ENCODE measurements around the gene ABCC4. TPM values are rescaled to one million over a fixed set of nuclear protein-coding genes. Genes with fewer than 3 reads are reported as not detected.
A peak's percentile ranks its signal among the peaks of the same experiment; 100 is the strongest.

ABCC4 gene
- polyA plus RNA-seq, 1 donor from 2014 or later: 5.6 TPM

DNA sequence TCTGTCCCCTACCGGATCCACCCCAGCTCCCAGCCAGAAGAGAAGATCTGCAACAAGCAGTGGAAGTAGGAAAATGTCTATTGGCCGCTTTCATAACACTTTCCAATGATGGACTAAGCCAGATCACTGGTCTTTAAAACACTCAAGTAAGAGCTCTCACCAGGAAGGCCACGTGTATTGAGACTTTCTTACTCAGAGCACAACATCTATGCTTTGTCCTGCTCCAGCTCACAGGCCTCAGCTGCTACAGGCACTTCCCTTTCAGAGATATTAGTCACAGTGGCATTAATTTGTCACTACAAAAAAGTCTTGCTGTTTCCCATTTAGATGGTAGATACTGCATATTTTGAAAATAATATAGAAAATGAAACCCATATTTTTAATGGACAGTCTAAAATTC, 164.2 kb downstream of the ABCC4 start:
- Mint-ChIP-seq H3K27ac (no peak overlapping the region), H3K36me3 (peaks cover 9% of the 10 kb centered on the region), H3K9me3 (no peaks in the 10 kb centered on the region), H3K4me1 (no peaks in the 10 kb centered on the region), H3K27me3 (no peaks in the 10 kb centered on the region), H3K4me3 (no peak overlapping the region)

DNA sequence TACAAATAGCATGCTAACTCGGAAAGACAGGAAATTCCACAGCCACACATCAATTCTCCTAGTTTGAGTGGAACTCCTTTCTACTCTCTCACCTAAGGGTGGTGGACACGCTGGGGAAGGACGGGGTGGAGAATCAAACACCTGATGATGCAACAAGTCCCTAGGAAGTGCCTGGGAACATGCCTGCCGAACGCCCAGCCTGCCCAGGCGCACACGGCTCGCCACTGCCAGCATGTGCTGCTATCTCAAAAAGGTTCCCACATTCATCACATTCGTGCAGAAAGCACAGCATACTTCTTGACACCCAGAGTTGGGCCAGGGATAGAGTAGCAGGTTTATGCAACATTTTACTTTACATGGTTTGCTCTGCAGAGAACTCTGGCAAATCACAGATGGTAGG, 164.6 kb downstream of the ABCC4 start:
- Mint-ChIP-seq H3K4me3 (no peak overlapping the region), H3K36me3 (peaks cover 9% of the 10 kb centered on the region), H3K9me3 (no peaks in the 10 kb centered on the region), H3K27ac (no peak overlapping the region), H3K4me1 (peaks cover 0 to 1% (median 0%) of the 10 kb centered on the region in 3 donors), H3K27me3 (no peaks in the 10 kb centered on the region)

DNA sequence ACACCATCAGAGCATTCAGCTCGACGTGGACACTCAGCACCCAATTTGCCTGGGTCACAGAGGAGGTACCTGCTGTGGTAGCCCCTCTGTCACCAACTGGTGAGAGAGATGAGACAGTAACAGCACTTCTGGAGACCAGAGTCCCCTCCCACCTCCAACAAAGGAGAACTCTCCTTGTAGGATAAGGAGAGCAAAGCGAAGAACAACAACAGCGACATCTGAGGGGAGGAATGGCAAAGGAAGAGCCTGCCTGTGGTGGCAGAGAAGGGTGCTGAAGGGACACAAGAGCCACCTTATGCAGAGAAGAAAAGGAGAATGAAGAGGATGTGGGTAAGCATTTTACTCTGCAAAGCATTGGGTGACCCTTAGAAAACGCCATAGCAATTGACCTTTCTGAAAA, 167.8 kb downstream of the ABCC4 start:
- peak overlapping the region in 1 of 3 donors; percentile 66 for H3K27ac Mint-ChIP-seq

GRCh38 chr13:95129004-95129403, 172.2 kb downstream of the ABCC4 start:
- Mint-ChIP-seq H3K9me3 (no peaks in the 10 kb centered on the region), H3K4me1 (peaks cover 0 to 3% (median 0%) of the 10 kb centered on the region in 3 donors), H3K27me3 (no peaks in the 10 kb centered on the region), H3K27ac (no peak overlapping the region), H3K36me3 (peaks cover 9% of the 10 kb centered on the region), H3K4me3 (no peak overlapping the region)

More for the DNA sequence above, 167.8 kb downstream of the ABCC4 start:
- no peak overlapping the region for H3K4me3 Mint-ChIP-seq
- peaks cover 8% of the 10 kb centered on the region for H3K36me3 Mint-ChIP-seq
- H3K27me3 Mint-ChIP-seq: no peaks in the 10 kb centered on the region
- peaks cover 0 to 1% (median 0%) of the 10 kb centered on the region in 3 donors for H3K4me1 Mint-ChIP-seq
- no peaks in the 10 kb centered on the region for H3K9me3 Mint-ChIP-seq

DNA sequence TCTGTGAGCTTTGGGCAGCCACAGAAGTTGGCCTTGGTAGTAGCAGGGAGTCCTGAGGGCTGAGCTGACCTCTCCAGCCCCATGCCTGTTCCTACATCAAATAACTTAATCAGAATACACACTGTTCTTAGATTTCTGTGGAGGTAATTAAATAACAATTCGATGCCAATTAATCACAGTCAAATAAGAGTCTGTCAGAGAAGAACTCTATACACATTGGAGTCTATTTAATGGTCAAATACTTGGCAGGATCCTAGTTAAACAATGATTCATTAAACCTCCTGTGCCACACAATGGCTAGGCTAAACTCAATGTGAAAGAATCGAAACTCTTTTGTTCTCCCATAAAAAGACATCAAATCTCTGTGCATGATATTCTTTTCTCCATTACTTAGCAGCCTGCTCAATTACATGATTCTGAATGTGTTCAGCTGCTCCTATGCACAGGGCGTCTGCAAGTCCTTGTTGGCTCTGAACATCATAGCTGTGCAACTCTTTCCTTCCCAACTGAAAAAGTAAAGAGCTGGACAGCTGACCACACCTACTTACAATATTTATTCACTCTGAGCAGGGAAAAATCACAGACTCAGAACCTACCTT, 173.1 kb downstream of the ABCC4 start:
- Mint-ChIP-seq H3K27me3 (no peaks in the 10 kb centered on the region), H3K36me3 (peaks cover 10% of the 10 kb centered on the region), H3K4me1 (peaks cover 0 to 3% (median 0%) of the 10 kb centered on the region in 3 donors), H3K4me3 (no peak overlapping the region), H3K9me3 (no peaks in the 10 kb centered on the region), H3K27ac (no peak overlapping the region)

DNA sequence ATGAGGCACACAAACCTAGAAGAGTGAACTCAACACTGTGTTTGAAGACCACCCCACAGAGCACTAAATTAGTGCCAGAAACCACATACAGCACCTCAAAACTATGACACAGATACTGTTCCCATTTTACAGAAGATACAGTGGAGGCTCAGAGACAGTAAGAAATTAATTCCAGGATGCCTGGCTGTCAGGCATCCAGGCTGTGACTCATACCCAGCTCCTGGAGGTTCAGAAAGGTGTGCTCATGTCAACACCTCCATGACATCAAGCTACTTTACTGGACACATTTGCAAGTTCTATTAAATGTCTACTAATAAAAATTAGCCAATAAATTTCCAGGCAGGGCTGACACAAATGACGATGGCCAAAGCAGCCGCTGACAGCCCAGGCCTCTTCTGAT, 176.3 kb downstream of the ABCC4 start:
- H3K27me3 Mint-ChIP-seq: no peaks in the 10 kb centered on the region
- no peak overlapping the region for H3K4me3 Mint-ChIP-seq
- no peak overlapping the region for H3K27ac Mint-ChIP-seq
- no peaks in the 10 kb centered on the region for H3K9me3 Mint-ChIP-seq
- peaks cover 0 to 1% (median 0%) of the 10 kb centered on the region in 3 donors for H3K4me1 Mint-ChIP-seq
- peaks cover 24% of the 10 kb centered on the region for H3K36me3 Mint-ChIP-seq

GRCh38 chr13:95123726-95124125, 177.5 kb downstream of the ABCC4 start:
- Mint-ChIP-seq H3K9me3 (no peaks in the 10 kb centered on the region), H3K4me1 (peaks cover 0 to 1% (median 0%) of the 10 kb centered on the region in 3 donors)

GRCh38 chr13:95122063-95122462, 179.2 kb downstream of the ABCC4 start:
- Mint-ChIP-seq H3K27me3 (no peaks in the 10 kb centered on the region), H3K4me3 (no peak overlapping the region), H3K36me3 (peaks cover 21% of the 10 kb centered on the region), H3K4me1 (peaks cover 0 to 1% (median 0%) of the 10 kb centered on the region in 3 donors), H3K9me3 (no peaks in the 10 kb centered on the region), H3K27ac (no peak overlapping the region)

More at GRCh38 chr13:95123726-95124125, 177.5 kb downstream of the ABCC4 start:
- Mint-ChIP-seq H3K36me3 (peaks cover 22% of the 10 kb centered on the region), H3K27me3 (no peaks in the 10 kb centered on the region), H3K27ac (no peak overlapping the region), H3K4me3 (peak overlapping the region in 1 of 4 donors; percentile 56)

GRCh38 chr13:95121516-95121915, 179.7 kb downstream of the ABCC4 start:
- Mint-ChIP-seq H3K36me3 (peaks cover 21% of the 10 kb centered on the region), H3K9me3 (no peaks in the 10 kb centered on the region), H3K27ac (no peak overlapping the region), H3K4me3 (no peak overlapping the region), H3K4me1 (peaks cover 0 to 1% (median 0%) of the 10 kb centered on the region in 3 donors), H3K27me3 (no peaks in the 10 kb centered on the region)

- peaks cover 0 to 2% (median 0%) of the 10 kb centered on the region in 3 donors for H3K4me1 Mint-ChIP-seq
- H3K4me3 Mint-ChIP-seq: no peak overlapping the region
- H3K36me3 Mint-ChIP-seq: peaks cover 19% of the 10 kb centered on the region
- no peaks in the 10 kb centered on the region for H3K27me3 Mint-ChIP-seq
- no peaks in the 10 kb centered on the region for H3K9me3 Mint-ChIP-seq
- no peak overlapping the region for H3K27ac Mint-ChIP-seq
Observed at GRCh38 chr13:95120650-95121049, 180.6 kb downstream of the ABCC4 start.

- Mint-ChIP-seq H3K4me1 (peaks cover 0 to 1% (median 0%) of the 10 kb centered on the region in 3 donors), H3K27me3 (no peaks in the 10 kb centered on the region), H3K9me3 (no peaks in the 10 kb centered on the region), H3K36me3 (peaks cover 18% of the 10 kb centered on the region), H3K4me3 (no peak overlapping the region), H3K27ac (no peak overlapping the region)
Observed at GRCh38 chr13:95118541-95119324, 182.5 kb downstream of the ABCC4 start.

DNA sequence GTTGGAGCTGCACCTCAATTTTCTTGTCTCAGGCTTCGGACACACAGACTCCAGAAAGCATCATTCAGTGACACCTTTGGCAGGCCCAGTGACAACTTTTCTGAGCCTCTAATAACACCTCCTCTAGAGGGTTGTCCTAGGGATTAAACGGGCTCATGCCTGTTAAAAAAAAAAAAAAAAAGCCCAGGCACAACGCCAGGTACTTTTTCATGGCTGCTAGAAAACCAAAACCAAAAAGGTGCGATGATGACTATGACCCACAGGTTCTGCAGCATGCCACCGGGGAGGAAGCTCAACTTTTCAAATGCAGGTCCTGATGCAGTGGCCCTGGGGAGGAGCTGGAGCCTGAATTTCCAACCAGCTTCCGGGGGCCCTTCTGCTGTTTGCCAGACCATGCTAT, 184.2 kb downstream of the ABCC4 start:
- H3K4me3 Mint-ChIP-seq: no peak overlapping the region
- H3K27me3 Mint-ChIP-seq: no peaks in the 10 kb centered on the region
- peaks cover 0 to 1% (median 0%) of the 10 kb centered on the region in 3 donors for H3K4me1 Mint-ChIP-seq
- no peak overlapping the region for H3K27ac Mint-ChIP-seq
- peaks cover 9% of the 10 kb centered on the region for H3K36me3 Mint-ChIP-seq
- no peaks in the 10 kb centered on the region for H3K9me3 Mint-ChIP-seq

DNA sequence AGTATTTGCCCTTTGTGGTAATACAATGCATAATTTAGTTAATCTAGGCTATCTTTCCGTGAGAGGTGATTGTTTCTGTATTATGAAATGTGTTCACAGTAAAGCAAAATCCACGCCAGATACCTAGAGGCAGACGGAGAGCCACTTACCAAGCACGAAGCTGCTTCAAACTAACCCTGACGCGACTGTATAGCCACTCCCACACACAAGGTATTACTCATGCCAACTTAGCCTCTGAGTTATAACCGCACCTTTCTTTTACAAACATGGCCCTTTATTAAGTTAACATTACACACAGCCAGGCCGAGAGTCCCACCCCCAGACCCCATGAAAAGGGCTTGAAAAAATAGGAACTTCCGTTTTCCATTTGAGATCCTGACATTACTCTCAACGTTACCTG, 185.7 kb downstream of the ABCC4 start:
- peaks cover 0 to 1% (median 0%) of the 10 kb centered on the region in 3 donors for H3K4me1 Mint-ChIP-seq
- H3K27me3 Mint-ChIP-seq: no peaks in the 10 kb centered on the region
- H3K36me3 Mint-ChIP-seq: peaks cover 8% of the 10 kb centered on the region
- H3K27ac Mint-ChIP-seq: no peak overlapping the region
- no peak overlapping the region for H3K4me3 Mint-ChIP-seq
- no peaks in the 10 kb centered on the region for H3K9me3 Mint-ChIP-seq

- Mint-ChIP-seq H3K36me3 (peaks cover 13% of the 10 kb centered on the region), H3K27ac (no peak overlapping the region), H3K9me3 (peaks cover 0 to 3% (median 3%) of the 10 kb centered on the region in 3 donors), H3K27me3 (no peaks in the 10 kb centered on the region), H3K4me1 (peaks cover 0 to 1% (median 0%) of the 10 kb centered on the region in 3 donors), H3K4me3 (no peak overlapping the region)
Observed at GRCh38 chr13:95113601-95114000, 187.7 kb downstream of the ABCC4 start.

GRCh38 chr13:95112883-95113282, 188.4 kb downstream of the ABCC4 start:
- Mint-ChIP-seq H3K9me3 (peaks cover 0 to 3% (median 3%) of the 10 kb centered on the region in 3 donors), H3K27me3 (no peaks in the 10 kb centered on the region), H3K4me3 (no peak overlapping the region), H3K27ac (no peak overlapping the region), H3K36me3 (peaks cover 13% of the 10 kb centered on the region), H3K4me1 (peaks cover 0 to 1% (median 0%) of the 10 kb centered on the region in 3 donors)

All from IgD-negative memory B cell (primary cell).